Measurements from ENCODE around the gene GHR. TPM values are rescaled to one million over a fixed set of nuclear protein-coding genes. Genes with fewer than 3 reads are reported as not detected.

GHR gene
- total and polyA plus RNA-seq, 2 donors (not counting 3 experiments of a cell fraction or from before 2014, with no cell fraction given), result 0.27 to 0.28 TPM

GRCh38 chr5:42555010-42555409 is 131.8 kb downstream of the GHR start:
- BruUV-seq (replicated peaks), result no TSS peak
- no peaks in the 10 kb centered on the region for H3K27me3 ChIP-seq (ENCODE audit: control insufficient read depth in 2 of 2, insufficient read depth in 2 of 2, low read length in 2 of 2)
- H4K20me1 ChIP-seq (replicated peaks; ENCODE audit: control insufficient read depth, extremely low read depth, insufficient read depth, low read length), result no peaks in the 10 kb centered on the region
- H2AFZ ChIP-seq (ENCODE audit: low read depth, low read length), result no peak overlapping the region
- H3K9me1 ChIP-seq (replicated peaks; ENCODE audit: control insufficient read depth, extremely low read depth, insufficient read depth, low read length), result no peaks in the 10 kb centered on the region
- H3K36me3 ChIP-seq (ENCODE audit: control insufficient read depth in 2 of 2, extremely low read depth in 1 of 2, insufficient read depth in 2 of 2, low read length in 2 of 2), result no peaks in the 10 kb centered on the region
- no peak overlapping the region for H3K27ac ChIP-seq (ENCODE audit: insufficient read depth, low read depth, low read length)
- ChIA-PET CTCF (no interaction called here), POLR2A (no interaction called here)
- H3K4me2 ChIP-seq (ENCODE audit: insufficient read depth, low read length), result no peak overlapping the region
- DNase-seq (ENCODE audit: low read depth, low spot score) (no peak), FAIRE-seq (no peak)
- H3K9ac ChIP-seq (replicated peaks; ENCODE audit: extremely low read depth, insufficient read depth, low read length), result no peak overlapping the region
- intact Hi-C loops (cut with micrococcal nuclease), result no loop called here
- no peaks in the 10 kb centered on the region for H3K4me1 ChIP-seq (ENCODE audit: control insufficient read depth, extremely low read depth, insufficient read depth, low read length)
- no peaks in the 10 kb centered on the region for H3K79me2 ChIP-seq (ENCODE audit: control insufficient read depth, insufficient read depth, low read length)
- dilution Hi-C loops (cut with MboI; ENCODE audit: extremely low pct_ligation_motif_present, low sequenced_read_pairs), result no loop called here
- H3K9me3 ChIP-seq (replicated peaks; ENCODE audit: control insufficient read depth, insufficient read depth, low read length), result no peaks in the 10 kb centered on the region
- no peak overlapping the region for H3K4me3 ChIP-seq (replicated peaks in 1 of 3; ENCODE audit: insufficient read depth in 1 of 3, low read depth in 1 of 3, low read length in 3 of 3)
- TF ChIP-seq CTCF (IDR thresholded peaks at IDR 0.05; ENCODE audit: extremely low read depth in 1 of 2, insufficient read depth in 1 of 2, low read depth in 1 of 2, low read length in 2 of 2) (no peak), FOS (IDR thresholded peaks at IDR 0.05; ENCODE audit: borderline replicate concordance, insufficient read depth, low read length) (no peak), EZH2 (IDR thresholded peaks at IDR 0.05; ENCODE audit: borderline replicate concordance, low read depth, low read length, severe bottlenecking) (no peak), GATA2 (IDR thresholded peaks at IDR 0.05; ENCODE audit: insufficient read depth, insufficient read length, low read depth, low read length) (no peak), POLR2A (IDR thresholded peaks at IDR 0.05; ENCODE audit: low read depth, low read length) (no peak), POLR2AphosphoS5 (IDR thresholded peaks at IDR 0.05; ENCODE audit: insufficient read depth, low read depth, low read length) (no peak)

GRCh38 chr5:42555797-42556196 is 132.6 kb downstream of the GHR start:
- TF ChIP-seq CTCF (IDR thresholded peaks at IDR 0.05; ENCODE audit: extremely low read depth in 1 of 2, insufficient read depth in 1 of 2, low read depth in 1 of 2, low read length in 2 of 2) (no peak), MYC (IDR thresholded peaks at IDR 0.05; ENCODE audit: low read depth, low read length) (no peak), JUN (IDR thresholded peaks at IDR 0.05; ENCODE audit: borderline replicate concordance, insufficient read depth, insufficient read length, low read depth) (no peak), FOS (IDR thresholded peaks at IDR 0.05; ENCODE audit: borderline replicate concordance, insufficient read depth, low read length) (no peak), POLR2AphosphoS5 (IDR thresholded peaks at IDR 0.05; ENCODE audit: insufficient read depth, low read depth, low read length) (no peak), EZH2 (IDR thresholded peaks at IDR 0.05; ENCODE audit: borderline replicate concordance, low read depth, low read length, severe bottlenecking) (no peak), POLR2A (IDR thresholded peaks at IDR 0.05; ENCODE audit: low read depth, low read length) (no peak), GATA2 (IDR thresholded peaks at IDR 0.05; ENCODE audit: insufficient read depth, insufficient read length, low read depth, low read length) (no peak), MAX (IDR thresholded peaks at IDR 0.05; ENCODE audit: insufficient read depth, insufficient read length) (no peak)
- Histone ChIP-seq H3K4me3 (replicated peaks in 1 of 3; ENCODE audit: insufficient read depth in 1 of 3, low read depth in 1 of 3, low read length in 3 of 3) (no peak overlapping the region), H4K20me1 (replicated peaks; ENCODE audit: control insufficient read depth, extremely low read depth, insufficient read depth, low read length) (no peaks in the 10 kb centered on the region), H3K4me2 (ENCODE audit: insufficient read depth, low read length) (no peak overlapping the region), H2AFZ (ENCODE audit: low read depth, low read length) (no peak overlapping the region), H3K4me1 (ENCODE audit: control insufficient read depth, extremely low read depth, insufficient read depth, low read length) (no peaks in the 10 kb centered on the region), H3K9me1 (replicated peaks; ENCODE audit: control insufficient read depth, extremely low read depth, insufficient read depth, low read length) (no peaks in the 10 kb centered on the region), H3K9ac (replicated peaks; ENCODE audit: extremely low read depth, insufficient read depth, low read length) (no peak overlapping the region), H3K79me2 (ENCODE audit: control insufficient read depth, insufficient read depth, low read length) (no peaks in the 10 kb centered on the region), H3K36me3 (ENCODE audit: control insufficient read depth in 2 of 2, extremely low read depth in 1 of 2, insufficient read depth in 2 of 2, low read length in 2 of 2) (no peaks in the 10 kb centered on the region), H3K9me3 (replicated peaks; ENCODE audit: control insufficient read depth, insufficient read depth, low read length) (no peaks in the 10 kb centered on the region), H3K27me3 (ENCODE audit: control insufficient read depth in 2 of 2, insufficient read depth in 2 of 2, low read length in 2 of 2) (peaks cover 0 to 2% of the 10 kb centered on the region in 2 experiments), H3K27ac (ENCODE audit: insufficient read depth, low read depth, low read length) (no peak overlapping the region)
- FAIRE-seq, result no peak
- no TSS peak for BruUV-seq (replicated peaks)
- POLR2A ChIA-PET, result no interaction called here
- CTCF ChIA-PET, result no interaction called here
- DNase-seq (ENCODE audit: low read depth, low spot score), result no peak
- intact Hi-C loops (cut with micrococcal nuclease), result no loop called here
- dilution Hi-C loops (cut with MboI; ENCODE audit: extremely low pct_ligation_motif_present, low sequenced_read_pairs), result no loop called here
